HepG2 (cell line): Measurements from ENCODE around the gene FMNL2.

Experiments used
- CEBPB ChIP-seq: IDR thresholded peaks from 2 replicates; pipeline ENCODE4 v1.6.1; 2011; ENCODE audit warnings: low read depth, low read length, improper control_type of control experiment, borderline replicate concordance
- HMGA1 ChIP-seq: sonication (generic); formaldehyde crosslinking; conservative IDR thresholded peaks from 2 replicates; pipeline ENCODE4 v1.4.0; 2020; ENCODE audit warnings: missing genetic modification reagents
- HOMEZ ChIP-seq: IDR thresholded peaks from 2 replicates; pipeline ENCODE4 v1.6.1; 2016; ENCODE audit warnings: low read depth
- ZNF800 ChIP-seq: sonication (generic); formaldehyde crosslinking; IDR thresholded peaks from 2 replicates; pipeline ENCODE4 v1.4.0; 2020; ENCODE audit warnings: missing genetic modification reagents

GRCh38 chr2:152629202-152629601, 294.2 kb downstream of the FMNL2 start:
- TF ChIP-seq HOMEZ: no peak
- no peak for TF ChIP-seq HMGA1 (CRISPR knock-in tag)
- TF ChIP-seq ZNF800 (CRISPR knock-in tag): no peak
- no peak for TF ChIP-seq CEBPB
